Omental fat pad (tissue), 4 donors: ENCODE measurements around the gene TCF21. TPM values are rescaled to one million over a fixed set of nuclear protein-coding genes. Genes with fewer than 3 reads are reported as not detected.

Experiments
- ATAC-seq: fragments of 150-250 bp; one replicate; pipeline ENCODE4 v1.9.1; 2016; ENCODE audit warnings: mild to moderate bottlenecking, moderate library complexity; ENCODE audit not compliant: low FRiP score
- DNase-seq: peaks from one replicate; pipeline ENCODE4 v3.0.0-alpha.2; 2019; ENCODE audit warnings: low spot score
- total RNA-seq, 4 donors: library from RNA; depleted of rRNA; stranded (reverse); fragments of >200 nt; gene quantifications; one replicate each; pipeline ENCODE4 v1.1.0, GENCODE V29; 2016
- TF ChIP-seq, protein P1 (sequence below), 3 donors: fragments of 450-650 bp; IDR thresholded peaks; one replicate each; pipeline ENCODE4 v1.5.1; 2016 to 2017; ENCODE audit warnings: antibody characterized with exemption in 3 of 3, mild to moderate bottlenecking in 3 of 3, moderate library complexity in 2 of 3

Gene TCF21
- total RNA-seq, 4 donors from 2014 or later, result 5.8 to 13.7 (median 7.1) TPM

DNA sequence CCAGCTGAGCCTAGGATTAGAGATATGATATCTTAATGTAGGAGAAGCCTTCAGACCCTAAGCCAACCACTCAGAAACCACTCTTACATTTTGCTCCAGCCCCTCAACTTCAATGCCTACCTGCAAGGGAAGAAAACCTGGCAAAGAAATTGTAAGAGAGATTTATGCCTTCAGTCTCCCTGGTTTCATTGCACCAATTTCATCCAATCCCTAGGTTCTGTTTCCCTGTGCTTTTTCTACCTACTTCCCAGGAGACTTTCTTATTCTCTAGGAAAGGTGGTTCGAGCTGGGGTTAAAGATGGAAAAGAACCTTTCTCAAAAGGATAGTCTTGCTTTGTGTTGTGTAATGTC lies 1.1 kb upstream of the TCF21 start:
- DNase-seq (no peak), ATAC-seq (no peak)
- TF ChIP-seq, protein P1, sequence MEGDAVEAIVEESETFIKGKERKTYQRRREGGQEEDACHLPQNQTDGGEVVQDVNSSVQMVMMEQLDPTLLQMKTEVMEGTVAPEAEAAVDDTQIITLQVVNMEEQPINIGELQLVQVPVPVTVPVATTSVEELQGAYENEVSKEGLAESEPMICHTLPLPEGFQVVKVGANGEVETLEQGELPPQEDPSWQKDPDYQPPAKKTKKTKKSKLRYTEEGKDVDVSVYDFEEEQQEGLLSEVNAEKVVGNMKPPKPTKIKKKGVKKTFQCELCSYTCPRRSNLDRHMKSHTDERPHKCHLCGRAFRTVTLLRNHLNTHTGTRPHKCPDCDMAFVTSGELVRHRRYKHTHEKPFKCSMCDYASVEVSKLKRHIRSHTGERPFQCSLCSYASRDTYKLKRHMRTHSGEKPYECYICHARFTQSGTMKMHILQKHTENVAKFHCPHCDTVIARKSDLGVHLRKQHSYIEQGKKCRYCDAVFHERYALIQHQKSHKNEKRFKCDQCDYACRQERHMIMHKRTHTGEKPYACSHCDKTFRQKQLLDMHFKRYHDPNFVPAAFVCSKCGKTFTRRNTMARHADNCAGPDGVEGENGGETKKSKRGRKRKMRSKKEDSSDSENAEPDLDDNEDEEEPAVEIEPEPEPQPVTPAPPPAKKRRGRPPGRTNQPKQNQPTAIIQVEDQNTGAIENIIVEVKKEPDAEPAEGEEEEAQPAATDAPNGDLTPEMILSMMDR (IDR thresholded peaks at IDR 0.05), result no peak

DNA sequence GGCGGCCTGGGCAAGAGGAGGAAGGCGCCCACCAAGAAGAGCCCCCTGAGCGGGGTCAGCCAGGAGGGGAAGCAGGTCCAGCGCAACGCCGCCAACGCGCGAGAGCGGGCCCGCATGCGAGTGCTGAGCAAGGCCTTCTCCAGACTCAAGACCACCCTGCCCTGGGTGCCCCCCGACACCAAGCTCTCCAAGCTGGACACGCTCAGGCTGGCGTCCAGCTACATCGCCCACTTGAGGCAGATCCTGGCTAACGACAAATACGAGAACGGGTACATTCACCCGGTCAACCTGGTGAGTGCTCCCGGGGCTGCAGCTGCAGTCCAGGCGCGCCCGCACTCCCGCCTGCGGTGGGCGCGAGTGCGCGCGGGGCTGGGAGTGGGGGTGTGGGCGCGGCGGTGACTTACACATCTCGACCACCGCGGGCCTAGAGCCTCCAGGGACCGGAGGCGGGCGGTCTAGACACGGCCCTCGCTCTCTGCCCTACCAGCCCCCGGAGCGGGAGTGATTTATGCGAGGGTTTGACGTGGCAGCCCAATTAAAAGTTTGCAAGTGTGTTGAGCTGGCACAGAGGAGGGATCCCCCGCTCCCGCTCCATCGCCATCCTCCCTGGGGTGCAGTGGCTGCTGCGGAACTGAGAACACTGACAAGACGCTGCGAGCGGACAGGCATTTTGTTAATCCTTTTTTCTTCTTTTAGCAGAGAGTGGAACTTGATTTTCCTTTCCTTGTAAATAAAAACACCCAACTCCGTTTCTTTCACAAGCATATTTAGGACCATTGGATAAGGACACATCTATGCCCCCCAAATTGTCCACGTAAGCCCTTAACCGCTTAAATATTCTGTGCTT lies 867 bp downstream of the TCF21 start:
- DNase-seq (no peak), ATAC-seq (peak; percentile 33)
- TF ChIP-seq, protein P1 (IDR thresholded peaks at IDR 0.05), result no peak

DNA sequence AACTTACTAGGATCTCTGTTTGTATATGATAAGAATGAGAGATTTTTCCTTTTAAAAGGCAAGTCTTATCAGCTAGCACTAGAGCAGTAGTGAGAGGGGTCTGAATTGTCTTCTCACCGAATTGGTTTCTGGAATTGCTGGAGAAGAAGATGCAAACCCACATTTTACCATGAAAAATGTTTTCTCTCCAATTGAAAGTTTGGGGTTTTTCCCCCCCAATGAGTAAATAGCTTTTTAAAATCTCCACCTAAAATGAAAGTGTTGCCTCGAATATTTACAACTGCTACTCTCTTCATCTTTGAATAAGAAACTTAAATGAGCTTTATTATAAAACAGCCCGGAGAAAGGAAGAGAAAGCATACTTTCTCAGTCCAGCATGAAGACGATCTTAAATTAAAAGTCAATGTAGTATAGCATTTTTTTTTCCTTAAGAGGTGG lies 1.8 kb downstream of the TCF21 start:
- DNase-seq (no peak), ATAC-seq (no peak)
- TF ChIP-seq, protein P1 (IDR thresholded peaks at IDR 0.05), result no peak

DNA sequence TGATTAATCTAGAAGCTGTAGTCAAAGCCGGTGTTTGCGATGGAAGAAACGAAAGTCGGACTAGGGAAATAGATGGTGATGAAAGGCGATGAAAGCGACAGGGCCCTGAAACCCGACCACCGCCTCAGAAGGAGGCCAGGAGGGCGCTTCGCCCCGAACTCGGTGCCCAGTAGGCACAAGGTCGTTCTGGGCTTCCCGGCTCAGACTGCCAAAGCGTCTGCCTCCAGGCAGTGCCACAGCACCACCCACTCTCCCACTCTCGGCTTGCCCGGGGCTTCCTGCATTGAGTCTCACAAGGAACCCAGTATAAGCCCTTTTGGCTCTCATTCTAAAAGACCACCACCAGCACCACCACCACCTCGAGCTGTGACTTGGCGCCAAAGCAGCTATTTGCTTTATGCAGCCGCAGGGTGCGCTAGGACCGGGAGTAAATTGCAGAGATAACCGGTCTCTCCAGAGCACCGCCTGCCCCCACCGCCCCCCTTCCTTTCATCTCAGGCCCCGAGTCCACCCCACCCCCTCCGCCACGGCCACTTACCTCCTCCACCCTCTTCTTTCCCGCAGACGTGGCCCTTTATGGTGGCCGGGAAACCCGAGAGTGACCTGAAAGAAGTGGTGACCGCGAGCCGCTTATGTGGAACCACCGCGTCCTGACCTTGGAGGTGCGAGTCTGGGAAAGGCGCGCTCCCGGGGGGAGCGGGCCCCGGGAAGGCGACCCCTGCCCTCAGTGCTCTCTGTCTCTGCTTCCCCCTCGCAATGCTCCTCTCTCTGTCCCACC lies 2.4 kb downstream of the TCF21 start:
- ATAC-seq (no peak), DNase-seq (no peak)
- TF ChIP-seq, protein P1 (IDR thresholded peaks at IDR 0.05), result no peak

DNA sequence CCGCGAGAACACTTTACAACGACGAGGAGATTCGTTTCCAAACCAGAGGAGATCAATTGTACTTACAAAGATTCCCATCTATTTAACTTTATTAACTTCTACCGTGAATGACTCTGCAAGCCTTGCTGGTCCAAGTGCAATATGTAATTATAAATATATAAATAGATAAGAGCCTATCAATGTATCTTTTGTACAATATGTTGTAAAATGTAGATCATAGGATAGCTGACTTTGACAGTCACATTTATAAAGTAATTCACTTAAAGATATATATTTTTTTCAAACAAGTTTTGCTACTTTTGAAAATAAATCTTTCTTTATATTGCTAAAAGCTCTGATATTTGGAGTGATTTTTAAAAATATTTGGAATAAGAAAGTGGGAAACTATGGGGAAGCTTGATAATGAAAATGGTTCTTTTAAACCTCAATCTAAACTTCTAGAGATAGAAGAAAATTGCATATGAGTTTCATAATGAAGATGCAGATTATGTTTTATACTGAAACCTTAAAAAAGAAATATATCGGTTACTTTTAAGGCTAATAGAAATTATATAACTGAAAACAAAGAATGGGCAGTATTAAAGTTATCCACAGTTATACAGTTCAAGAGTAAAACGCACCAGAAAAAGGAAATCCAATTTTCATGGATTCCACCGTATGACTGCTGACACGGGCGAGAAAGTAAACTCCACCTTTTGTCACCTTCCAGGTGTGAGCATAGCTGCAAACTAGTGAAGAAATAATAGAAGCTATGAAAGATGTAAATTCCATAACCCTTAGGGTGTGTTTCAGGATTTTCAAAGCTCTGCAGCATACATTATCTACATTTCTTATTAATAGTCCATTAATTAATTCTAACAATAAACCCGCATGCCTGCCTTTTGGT lies 3.3 kb downstream of the TCF21 start:
- ATAC-seq (no peak), DNase-seq (no peak)
- TF ChIP-seq, protein P1 (IDR thresholded peaks at IDR 0.05), result no peak

DNA sequence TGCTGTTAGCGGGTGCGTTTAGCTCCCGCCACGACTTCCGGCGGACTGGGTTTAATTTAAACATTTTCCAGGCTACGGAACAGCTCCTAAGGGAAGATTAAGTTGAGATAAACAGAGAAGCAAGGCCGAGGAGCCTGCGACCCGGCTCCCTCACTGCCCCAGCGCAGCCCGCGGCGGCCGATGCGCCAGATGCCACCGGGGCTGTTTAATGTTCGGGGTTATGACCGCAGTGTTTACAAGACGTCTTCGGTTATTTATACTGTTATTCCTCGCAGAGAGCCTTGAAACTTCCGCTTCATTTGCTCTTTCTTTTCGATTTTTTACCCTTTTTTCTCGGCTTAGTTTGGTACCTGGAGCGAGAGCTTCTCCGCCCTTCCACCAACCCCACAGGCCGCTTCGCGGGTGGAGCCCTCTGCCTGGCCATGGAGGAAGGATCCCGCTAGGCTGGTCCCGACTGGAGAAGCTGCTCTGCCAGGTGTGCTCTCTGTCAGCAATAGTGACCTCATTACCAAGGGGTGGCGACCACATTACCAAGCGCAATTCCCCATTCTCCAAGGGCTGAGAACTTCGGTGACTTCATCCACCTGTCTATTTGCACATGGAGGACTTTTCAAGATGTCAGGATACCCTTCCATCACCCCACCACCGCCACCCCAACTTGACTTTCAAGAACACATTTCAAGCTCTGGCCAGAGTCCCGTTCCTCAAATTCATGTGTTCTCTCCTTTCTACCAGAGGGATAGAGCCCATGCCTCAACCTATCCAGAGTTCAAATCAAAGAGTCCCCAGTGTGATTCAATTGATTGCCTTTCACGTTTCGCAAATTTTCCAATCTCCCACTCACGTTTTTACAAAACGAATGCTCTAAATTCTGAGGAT lies 4.1 kb downstream of the TCF21 start:
- TF ChIP-seq, protein P1 (IDR thresholded peaks at IDR 0.05), result no peak
- ATAC-seq, result no peak
- no peak for DNase-seq
